Liver (tissue), 3 donors: Measurements from ENCODE around the gene CREG2.

ENCODE experiments used
- ATF3 ChIP-seq: IDR thresholded peaks from 2 replicates; pipeline ENCODE4 v1.6.1; 2016; ENCODE audit warnings: antibody characterized with exemption
- FOXA1 ChIP-seq: IDR thresholded peaks from 2 replicates; pipeline ENCODE4 v1.6.1; 2016; ENCODE audit warnings: antibody characterized with exemption
- GABPA ChIP-seq, 2 donors: IDR thresholded peaks in 1 of 2; conservative IDR thresholded peaks in 1 of 2; 2 replicates each; pipeline ENCODE4 v1.6.1; 2016; ENCODE audit warnings: antibody characterized with exemption in 2 of 2, mild to moderate bottlenecking in 1 of 2, moderate library complexity in 1 of 2
- MAX ChIP-seq: IDR thresholded peaks from 2 replicates; pipeline ENCODE4 v1.6.1; 2016; ENCODE audit warnings: antibody characterized with exemption
- RAD21 ChIP-seq, 2 donors: IDR thresholded peaks; 2 replicates each; pipeline ENCODE4 v1.6.1; 2016; ENCODE audit warnings: antibody characterized with exemption in 2 of 2, mild to moderate bottlenecking in 2 of 2
- YY1 ChIP-seq: IDR thresholded peaks from 2 replicates; pipeline ENCODE4 v1.6.1; 2016; ENCODE audit warnings: antibody characterized with exemption, mild to moderate bottlenecking
- ZBTB33 ChIP-seq: IDR thresholded peaks from 2 replicates; pipeline ENCODE4 v1.6.1; 2016; ENCODE audit warnings: antibody characterized with exemption
- TF ChIP-seq, protein P1 (sequence below): fragments of 150-350 bp; IDR thresholded peaks from 2 replicates; pipeline ENCODE4 v1.5.1; 2017; ENCODE audit warnings: improper control_type of control experiment, low read depth, low read length; ENCODE audit not compliant: missing input control
- donor health status: healthy.
- donor health status: healthy.

GRCh38 chr2:101339266-101339880, 47.9 kb downstream of the CREG2 start:
- TF ChIP-seq RAD21 (IDR thresholded peaks at IDR 0.05) (no peak), MAX (no peak), FOXA1 (no peak), GABPA (IDR thresholded peaks at IDR 0.05 in 1 of 2, conservative IDR thresholded peaks at IDR 0.05 in 1 of 2) (no peak), YY1 (no peak), ZBTB33 (no peak), ATF3 (no peak)
- TF ChIP-seq, protein P1, sequence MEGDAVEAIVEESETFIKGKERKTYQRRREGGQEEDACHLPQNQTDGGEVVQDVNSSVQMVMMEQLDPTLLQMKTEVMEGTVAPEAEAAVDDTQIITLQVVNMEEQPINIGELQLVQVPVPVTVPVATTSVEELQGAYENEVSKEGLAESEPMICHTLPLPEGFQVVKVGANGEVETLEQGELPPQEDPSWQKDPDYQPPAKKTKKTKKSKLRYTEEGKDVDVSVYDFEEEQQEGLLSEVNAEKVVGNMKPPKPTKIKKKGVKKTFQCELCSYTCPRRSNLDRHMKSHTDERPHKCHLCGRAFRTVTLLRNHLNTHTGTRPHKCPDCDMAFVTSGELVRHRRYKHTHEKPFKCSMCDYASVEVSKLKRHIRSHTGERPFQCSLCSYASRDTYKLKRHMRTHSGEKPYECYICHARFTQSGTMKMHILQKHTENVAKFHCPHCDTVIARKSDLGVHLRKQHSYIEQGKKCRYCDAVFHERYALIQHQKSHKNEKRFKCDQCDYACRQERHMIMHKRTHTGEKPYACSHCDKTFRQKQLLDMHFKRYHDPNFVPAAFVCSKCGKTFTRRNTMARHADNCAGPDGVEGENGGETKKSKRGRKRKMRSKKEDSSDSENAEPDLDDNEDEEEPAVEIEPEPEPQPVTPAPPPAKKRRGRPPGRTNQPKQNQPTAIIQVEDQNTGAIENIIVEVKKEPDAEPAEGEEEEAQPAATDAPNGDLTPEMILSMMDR = no peak
